WTC11 (cell line): ENCODE results near the gene SLK. TPM values are rescaled to one million over a fixed set of nuclear protein-coding genes. Genes with fewer than 3 reads are reported as not detected.

Source experiments
- ATAC-seq: fragments of 200-7000 bp; cut with Tn5 transposase; 2 replicates; pipeline ENCODE4 v1.10.0; 2021; ENCODE audit warnings: mild to moderate bottlenecking, moderate library complexity
- CTCF ChIA-PET: fragments of 300-600 bp; sonication (Branson Sonifier 250); formaldehyde crosslinking; loops from one replicate; lab custom pipeline; 2021; ENCODE audit warnings: antibody characterized with exemption; lab: Charles Lee
- POLR2A ChIA-PET: fragments of 350-600 bp; sonication (Branson Sonifier 250); formaldehyde crosslinking; loops from one replicate; lab custom pipeline; 2021; ENCODE audit warnings: antibody characterized with exemption; lab: Charles Lee
- DNase-seq: peaks from one replicate; pipeline ENCODE4 v3.0.0; 2021; ENCODE audit warnings: low spot score
- H3K27ac Mint-ChIP-seq: 2 replicates; pipeline ENCODE4 v1.8.0; 2021; ENCODE audit warnings: mixed read lengths
- H3K27me3 Mint-ChIP-seq: 2 replicates; pipeline ENCODE4 v1.8.0; 2021; ENCODE audit warnings: low read depth, mild to moderate bottlenecking, moderate library complexity, mixed read lengths
- H3K36me3 Mint-ChIP-seq: 2 replicates; pipeline ENCODE4 v1.8.0; 2021; ENCODE audit warnings: mixed read lengths
- H3K4me1 Mint-ChIP-seq: 2 replicates; pipeline ENCODE4 v1.8.0; 2022; ENCODE audit warnings: mixed read lengths
- H3K4me3 Mint-ChIP-seq: 2 replicates; pipeline ENCODE4 v1.8.0; 2021; ENCODE audit warnings: mild to moderate bottlenecking, moderate library complexity, mixed read lengths
- H3K9me3 Mint-ChIP-seq: 2 replicates; pipeline ENCODE4 v1.8.0; 2021; ENCODE audit warnings: mixed read lengths
- AFF4 ChIP-seq: sonication (generic); formaldehyde crosslinking; IDR thresholded peaks from 2 replicates; pipeline ENCODE4 v1.8.1; 2023; ENCODE audit warnings: mild to moderate bottlenecking, missing genetic modification reagents, borderline replicate concordance
- CREM ChIP-seq: sonication (generic); formaldehyde crosslinking; IDR thresholded peaks from 2 replicates; pipeline ENCODE4 v1.8.1; 2022; ENCODE audit warnings: mild to moderate bottlenecking, missing genetic modification reagents, moderate library complexity
- CTCF ChIP-seq: fragments of 200-600 bp; IDR thresholded peaks from 2 replicates; pipeline ENCODE4 v1.8.0; 2022; ENCODE audit warnings: antibody characterized with exemption
- ERG ChIP-seq: fragments of 250-450 bp; sonication (Bioruptor Pico); IDR thresholded peaks from 2 replicates; pipeline ENCODE4 v1.8.0; 2021; ENCODE audit warnings: mild to moderate bottlenecking
- ETV6 ChIP-seq: sonication (generic); formaldehyde crosslinking; IDR thresholded peaks from 2 replicates; pipeline ENCODE4 v1.8.1; 2022; ENCODE audit warnings: mild to moderate bottlenecking, missing genetic modification reagents
- NFYB ChIP-seq: sonication (generic); formaldehyde crosslinking; conservative IDR thresholded peaks from 2 replicates; pipeline ENCODE4 v1.8.0; 2022; ENCODE audit warnings: low read depth, missing genetic modification reagents
- OVOL2 ChIP-seq: fragments of 250-450 bp; sonication (Bioruptor Pico); IDR thresholded peaks from 2 replicates; pipeline ENCODE4 v1.9.0; 2021; ENCODE audit warnings: mild to moderate bottlenecking, borderline replicate concordance
- RELA ChIP-seq: sonication (generic); formaldehyde crosslinking; IDR thresholded peaks from 2 replicates; pipeline ENCODE4 v1.8.1; 2022; ENCODE audit warnings: missing genetic modification reagents, mild to moderate bottlenecking, borderline replicate concordance
- RORB ChIP-seq: fragments of 250-450 bp; sonication (Bioruptor Pico); IDR thresholded peaks from 2 replicates; pipeline ENCODE4 v1.9.0; 2021; ENCODE audit warnings: mild to moderate bottlenecking
- STAT6 ChIP-seq: sonication (generic); formaldehyde crosslinking; conservative IDR thresholded peaks from 2 replicates; pipeline ENCODE4 v1.8.1; 2023; ENCODE audit warnings: mild to moderate bottlenecking, low read depth, missing genetic modification reagents, moderate library complexity
- ZBTB21 ChIP-seq: sonication (generic); formaldehyde crosslinking; IDR thresholded peaks from 2 replicates; pipeline ENCODE4 v1.8.1; 2023; ENCODE audit warnings: mild to moderate bottlenecking, missing genetic modification reagents, borderline replicate concordance
- ZNF121 ChIP-seq: sonication (generic); formaldehyde crosslinking; IDR thresholded peaks from 2 replicates; pipeline ENCODE4 v1.8.0; 2023; ENCODE audit warnings: missing genetic modification reagents
- ZNF232 ChIP-seq: sonication (generic); formaldehyde crosslinking; IDR thresholded peaks from 2 replicates; pipeline ENCODE4 v1.8.0; 2022; ENCODE audit warnings: mild to moderate bottlenecking, missing genetic modification reagents
- ZNF263 ChIP-seq: sonication (generic); formaldehyde crosslinking; IDR thresholded peaks from 2 replicates; pipeline ENCODE4 v1.8.1; 2022; ENCODE audit warnings: low read depth, mild to moderate bottlenecking, moderate library complexity, missing genetic modification reagents
- ZNF423 ChIP-seq: fragments of 250-450 bp; sonication (Bioruptor Pico); IDR thresholded peaks from 2 replicates; pipeline ENCODE4 v2.1.2; 2022; ENCODE audit warnings: mild to moderate bottlenecking, moderate library complexity
- ZNF425 ChIP-seq: fragments of 250-450 bp; sonication (Bioruptor Pico); conservative IDR thresholded peaks from 2 replicates; pipeline ENCODE4 v1.9.0; 2021; ENCODE audit warnings: mild to moderate bottlenecking
- ZNF512 ChIP-seq: sonication (generic); formaldehyde crosslinking; IDR thresholded peaks from 2 replicates; pipeline ENCODE4 v1.8.1; 2022; ENCODE audit warnings: missing genetic modification reagents, borderline replicate concordance
- ZNF671 ChIP-seq: fragments of 250-450 bp; sonication (Bioruptor Pico); IDR thresholded peaks from 2 replicates; pipeline ENCODE4 v1.8.0; 2021; ENCODE audit warnings: mild to moderate bottlenecking
- total RNA-seq: library from RNA; stranded (reverse); gene quantifications from 3 replicates; pipeline ENCODE4 v1.2.3, GENCODE V29; 2021

The SLK gene
- total RNA-seq, 1 experiment from 2014 or later = 19.2 TPM

DNA sequence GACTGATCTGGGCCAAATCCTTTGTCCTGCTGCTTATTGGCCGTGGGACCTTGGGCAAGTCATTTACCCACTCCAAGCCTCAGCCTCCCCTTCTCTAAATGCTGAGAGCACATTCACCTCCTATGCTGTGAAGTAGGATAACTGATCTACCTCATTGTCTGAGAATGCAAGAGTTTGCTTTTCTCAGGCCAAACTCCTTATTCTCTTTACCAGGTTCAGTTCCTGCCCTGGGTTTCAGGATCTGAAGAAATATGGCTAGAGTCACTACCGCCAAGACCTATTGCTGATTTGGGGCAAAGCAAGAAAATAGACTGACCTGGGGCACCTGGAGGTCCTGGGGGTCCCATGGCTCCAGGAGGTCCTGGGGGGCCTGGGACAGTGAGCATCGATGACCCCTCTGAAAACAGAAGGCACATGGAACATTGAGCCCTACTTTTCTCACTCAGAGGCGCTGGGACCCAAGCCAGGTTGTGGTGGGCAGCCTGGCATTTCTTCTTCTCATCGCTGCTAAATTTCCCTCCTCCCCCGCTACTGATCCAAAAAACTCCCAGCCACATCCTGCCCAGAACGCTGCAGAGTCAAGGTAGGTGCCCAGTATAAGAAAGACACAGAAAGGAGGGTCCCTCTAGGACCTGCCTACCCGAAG, 76.4 kb downstream of the SLK start (continued):
- TF ChIP-seq STAT6 (CRISPR knock-in tag) (no peak), RORB (CRISPR knock-in tag) (no peak), RELA (CRISPR knock-in tag) (no peak), ZNF232 (no peak), ZNF671 (CRISPR knock-in tag) (no peak)

DNA sequence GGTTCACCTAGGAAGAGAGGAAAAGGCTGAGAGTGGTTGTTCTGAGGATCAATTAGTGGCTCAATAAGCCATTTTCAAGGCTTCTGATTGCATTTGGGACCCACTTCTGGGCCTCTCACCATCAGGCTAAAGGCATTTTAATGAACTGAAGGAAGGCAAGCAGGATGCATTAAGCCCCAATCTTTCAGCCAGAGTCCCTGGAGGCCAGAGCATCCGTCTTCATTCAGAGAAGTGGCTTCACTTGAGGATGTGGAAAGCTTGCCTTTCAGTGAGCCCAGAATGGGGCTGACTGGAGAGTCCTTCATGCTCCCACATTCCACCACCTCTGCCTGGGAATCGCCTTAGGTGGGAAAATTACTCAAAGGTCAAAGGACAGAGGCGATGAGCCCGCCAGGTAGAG, 76.9 kb downstream of the SLK start:
- TF ChIP-seq ERG (CRISPR knock-in tag) (no peak), CREM (no peak), ZNF425 (CRISPR knock-in tag) (no peak), CTCF (no peak), ZBTB21 (CRISPR knock-in tag) (no peak), AFF4 (no peak), OVOL2 (CRISPR knock-in tag) (no peak), NFYB (CRISPR knock-in tag) (no peak), ZNF263 (no peak), ZNF121 (CRISPR knock-in tag) (no peak), ZNF423 (CRISPR knock-in tag) (no peak), ZNF232 (no peak), ZNF512 (CRISPR knock-in tag) (no peak), ETV6 (CRISPR knock-in tag) (no peak)
- Mint-ChIP-seq H3K9me3 (no peaks in the 10 kb centered on the region), H3K27me3 (peaks cover 3% of the 10 kb centered on the region), H3K36me3 (no peaks in the 10 kb centered on the region), H3K27ac (no peak overlapping the region), H3K4me3 (no peak overlapping the region), H3K4me1 (peaks cover 6% of the 10 kb centered on the region)
- ChIA-PET POLR2A (no interaction called here), CTCF (no interaction called here)
- no peak for DNase-seq
- no peak for ATAC-seq
